Activated CD4-positive, alpha-beta memory T cell treated with anti-CD3 and anti-CD28 coated beads for 36 hours (primary cell): Measurements from ENCODE around the gene RASEF. TPM values are rescaled to one million over a fixed set of nuclear protein-coding genes. Genes with fewer than 3 reads are reported as not detected.

Experiments used
- CTCF ChIA-PET: fragments of 350-600 bp; sonication (Branson Sonifier 250); formaldehyde crosslinking; loops from one replicate; lab custom pipeline; 2021; ENCODE audit warnings: antibody characterized with exemption, inconsistent platforms; lab: Charles Lee
- POLR2A ChIA-PET: fragments of 350-600 bp; sonication (Branson Sonifier 250); formaldehyde crosslinking; loops from one replicate; lab custom pipeline; 2021; ENCODE audit warnings: antibody characterized with exemption; lab: Charles Lee
- DNase-seq: peaks from one replicate; pipeline ENCODE4 v3.0.0-alpha.2; 2020
- H3K27ac Mint-ChIP-seq: one replicate; pipeline ENCODE4 v1.8.0; 2021; ENCODE audit warnings: mixed read lengths
- H3K27me3 Mint-ChIP-seq: one replicate; pipeline ENCODE4 v1.8.0; 2021; ENCODE audit warnings: mixed read lengths
- H3K36me3 Mint-ChIP-seq: one replicate; pipeline ENCODE4 v1.8.0; 2021; ENCODE audit warnings: mixed read lengths
- H3K4me1 Mint-ChIP-seq: one replicate; pipeline ENCODE4 v1.8.0; 2021; ENCODE audit warnings: low read depth, mixed read lengths
- H3K4me3 Mint-ChIP-seq: one replicate; pipeline ENCODE4 v1.8.0; 2021; ENCODE audit warnings: mild to moderate bottlenecking, mixed read lengths
- H3K9me3 Mint-ChIP-seq: one replicate; pipeline ENCODE4 v1.8.0; 2021; ENCODE audit warnings: mixed read lengths
- intact Hi-C: fragments of 100-400 bp; cut with micrococcal nuclease; formaldehyde crosslinking; loops from one replicate; pipeline ENCODE4 v1.15.1; 2023
- total RNA-seq, 2 experiments: library from RNA; stranded (reverse); gene quantifications; one replicate each; pipeline ENCODE4 v1.2.3, GENCODE V29; 2021

Gene RASEF
- total RNA-seq, 2 experiments from 2014 or later = not detected

GRCh38 chr9:82987370-82988189 lies 75.4 kb downstream of the RASEF start:
- H3K27ac Mint-ChIP-seq = no peak overlapping the region
- no peaks in the 10 kb centered on the region for H3K4me1 Mint-ChIP-seq
- no peak for DNase-seq
- no peaks in the 10 kb centered on the region for H3K9me3 Mint-ChIP-seq
- no peaks in the 10 kb centered on the region for H3K27me3 Mint-ChIP-seq
- no peak overlapping the region for H3K4me3 Mint-ChIP-seq
- ChIA-PET POLR2A (no interaction called here), CTCF (no interaction called here)
- H3K36me3 Mint-ChIP-seq = no peaks in the 10 kb centered on the region
- intact Hi-C loops = no loop called here

GRCh38 chr9:82981552-82981951 lies 81.4 kb downstream of the RASEF start:
- POLR2A ChIA-PET = no interaction called here
- H3K27me3 Mint-ChIP-seq = no peaks in the 10 kb centered on the region
- no peak overlapping the region for H3K27ac Mint-ChIP-seq
- no peaks in the 10 kb centered on the region for H3K4me1 Mint-ChIP-seq
- intact Hi-C loops = no loop called here
- no peaks in the 10 kb centered on the region for H3K9me3 Mint-ChIP-seq
- no peaks in the 10 kb centered on the region for H3K36me3 Mint-ChIP-seq
- no peak overlapping the region for H3K4me3 Mint-ChIP-seq
- no peak for DNase-seq
- CTCF ChIA-PET = no interaction called here

- CTCF ChIA-PET = no interaction called here
- Mint-ChIP-seq H3K9me3 (no peaks in the 10 kb centered on the region), H3K27me3 (no peaks in the 10 kb centered on the region), H3K4me1 (no peaks in the 10 kb centered on the region), H3K4me3 (no peak overlapping the region), H3K36me3 (no peaks in the 10 kb centered on the region), H3K27ac (no peak overlapping the region)
- no peak for DNase-seq
- intact Hi-C loops = no loop called here
- POLR2A ChIA-PET = no interaction called here
These were observed 87.8 kb downstream of the RASEF start for GRCh38 chr9:82975176-82975575.

GRCh38 chr9:82972446-82972845 lies 90.5 kb downstream of the RASEF start:
- Mint-ChIP-seq H3K36me3 (no peaks in the 10 kb centered on the region), H3K27me3 (no peaks in the 10 kb centered on the region), H3K4me3 (no peak overlapping the region), H3K4me1 (no peaks in the 10 kb centered on the region), H3K9me3 (no peaks in the 10 kb centered on the region), H3K27ac (no peak overlapping the region)
- POLR2A ChIA-PET = no interaction called here
- intact Hi-C loops = no loop called here
- no peak for DNase-seq
- CTCF ChIA-PET = no interaction called here

- H3K4me3 Mint-ChIP-seq = no peak overlapping the region
- no peak for DNase-seq
- no peaks in the 10 kb centered on the region for H3K36me3 Mint-ChIP-seq
- intact Hi-C loops = no loop called here
- CTCF ChIA-PET = no interaction called here
- POLR2A ChIA-PET = no interaction called here
- no peaks in the 10 kb centered on the region for H3K4me1 Mint-ChIP-seq
- H3K27ac Mint-ChIP-seq = no peak overlapping the region
- H3K9me3 Mint-ChIP-seq = no peaks in the 10 kb centered on the region
- H3K27me3 Mint-ChIP-seq = no peaks in the 10 kb centered on the region
These were observed 92.6 kb downstream of the RASEF start for GRCh38 chr9:82970359-82970758.

- H3K27me3 Mint-ChIP-seq = no peaks in the 10 kb centered on the region
- H3K36me3 Mint-ChIP-seq = no peaks in the 10 kb centered on the region
- H3K4me1 Mint-ChIP-seq = no peaks in the 10 kb centered on the region
- ChIA-PET CTCF (no interaction called here), POLR2A (no interaction called here)
- H3K4me3 Mint-ChIP-seq = no peak overlapping the region
- H3K27ac Mint-ChIP-seq = no peak overlapping the region
- DNase-seq = no peak
- H3K9me3 Mint-ChIP-seq = no peaks in the 10 kb centered on the region
- intact Hi-C loops = no loop called here
These were observed 93.7 kb downstream of the RASEF start for GRCh38 chr9:82969291-82969690.

GRCh38 chr9:82968816-82969215 lies 94.1 kb downstream of the RASEF start:
- no peaks in the 10 kb centered on the region for H3K27me3 Mint-ChIP-seq
- intact Hi-C loops = no loop called here
- DNase-seq = no peak
- no peak overlapping the region for H3K27ac Mint-ChIP-seq
- H3K4me1 Mint-ChIP-seq = no peaks in the 10 kb centered on the region
- no peaks in the 10 kb centered on the region for H3K36me3 Mint-ChIP-seq
- ChIA-PET POLR2A (no interaction called here), CTCF (no interaction called here)
- H3K9me3 Mint-ChIP-seq = no peaks in the 10 kb centered on the region
- no peak overlapping the region for H3K4me3 Mint-ChIP-seq

GRCh38 chr9:82968388-82968787 lies 94.6 kb downstream of the RASEF start:
- H3K27ac Mint-ChIP-seq = no peak overlapping the region
- CTCF ChIA-PET = no interaction called here

GRCh38 chr9:82961504-82962125 lies 101.3 kb downstream of the RASEF start:
- CTCF ChIA-PET = no interaction called here

More at GRCh38 chr9:82968388-82968787, 94.6 kb downstream of the RASEF start:
- Mint-ChIP-seq H3K9me3 (no peaks in the 10 kb centered on the region), H3K36me3 (no peaks in the 10 kb centered on the region), H3K27me3 (no peaks in the 10 kb centered on the region), H3K4me3 (no peak overlapping the region), H3K4me1 (no peaks in the 10 kb centered on the region)
- POLR2A ChIA-PET = no interaction called here
- no peak for DNase-seq
- intact Hi-C loops = no loop called here

GRCh38 chr9:82957529-82958379 lies 105.2 kb downstream of the RASEF start:
- no peaks in the 10 kb centered on the region for H3K4me1 Mint-ChIP-seq
- no peak overlapping the region for H3K4me3 Mint-ChIP-seq
- H3K27me3 Mint-ChIP-seq = no peaks in the 10 kb centered on the region
- ChIA-PET CTCF (no interaction called here), POLR2A (no interaction called here)
- no peak overlapping the region for H3K27ac Mint-ChIP-seq
- intact Hi-C loops = no loop called here
- no peaks in the 10 kb centered on the region for H3K36me3 Mint-ChIP-seq
- peaks cover 1% of the 10 kb centered on the region for H3K9me3 Mint-ChIP-seq
- DNase-seq = no peak

More at GRCh38 chr9:82961504-82962125, 101.3 kb downstream of the RASEF start:
- Mint-ChIP-seq H3K36me3 (no peaks in the 10 kb centered on the region), H3K27ac (no peak overlapping the region), H3K9me3 (no peaks in the 10 kb centered on the region), H3K27me3 (no peaks in the 10 kb centered on the region), H3K4me3 (no peak overlapping the region), H3K4me1 (no peaks in the 10 kb centered on the region)
- DNase-seq = peak; percentile 63
- intact Hi-C loops = no loop called here
- POLR2A ChIA-PET = no interaction called here

GRCh38 chr9:82949203-82949602 lies 113.7 kb downstream of the RASEF start:
- POLR2A ChIA-PET = no interaction called here
- no peak overlapping the region for H3K4me3 Mint-ChIP-seq
- CTCF ChIA-PET = interaction anchor here (0.7 to 0.8 kb wide), 2 partner anchors 10 to 566 kb away, joined by 4 read pairs; no protein-coding TSS in a partner anchor
- intact Hi-C loops = no loop called here
- DNase-seq = no peak
- H3K27me3 Mint-ChIP-seq = no peaks in the 10 kb centered on the region
- no peak overlapping the region for H3K27ac Mint-ChIP-seq
- no peaks in the 10 kb centered on the region for H3K9me3 Mint-ChIP-seq
- H3K36me3 Mint-ChIP-seq = no peaks in the 10 kb centered on the region
- H3K4me1 Mint-ChIP-seq = no peaks in the 10 kb centered on the region

GRCh38 chr9:82940376-82940775 lies 122.6 kb downstream of the RASEF start:
- H3K27ac Mint-ChIP-seq = no peak overlapping the region
- no peaks in the 10 kb centered on the region for H3K9me3 Mint-ChIP-seq
- H3K27me3 Mint-ChIP-seq = no peaks in the 10 kb centered on the region
- H3K36me3 Mint-ChIP-seq = no peaks in the 10 kb centered on the region
- no peak overlapping the region for H3K4me3 Mint-ChIP-seq
- no peak for DNase-seq
- ChIA-PET POLR2A (no interaction called here), CTCF (no interaction called here)
- intact Hi-C loops = no loop called here
- H3K4me1 Mint-ChIP-seq = no peaks in the 10 kb centered on the region
